Bronchial epithelial cell (primary cell): ENCODE measurements around the gene TPST1. TPM values are rescaled to one million over a fixed set of nuclear protein-coding genes. Genes with fewer than 3 reads are reported as not detected.

Experiments
- DNase-seq: peaks from one replicate; pipeline ENCODE4 v3.0.0-alpha.2; 2010; ENCODE audit warnings: low read depth
- FAIRE-seq: peaks from 2 replicates; lab custom pipeline; 2011; peaks lifted over from hg19 to GRCh38; lab: Jason Lieb, UNC
- H3K27me3 ChIP-seq: 2 replicates; pipeline ENCODE4 v1.5.1; 2011; ENCODE audit warnings: low read length; ENCODE audit not compliant: control insufficient read depth, insufficient read depth
- H3K36me3 ChIP-seq: 2 replicates; pipeline ENCODE4 v1.5.1; 2011; ENCODE audit warnings: low read length; ENCODE audit not compliant: control insufficient read depth, insufficient read depth
- H3K4me3 ChIP-seq: 2 replicates; pipeline ENCODE4 v1.5.1; 2011; ENCODE audit warnings: mild to moderate bottlenecking, low read depth, low read length, control low read depth
- CTCF ChIP-seq: IDR thresholded peaks from 2 replicates; pipeline ENCODE4 v1.5.1; 2011; ENCODE audit warnings: mild to moderate bottlenecking, moderate library complexity, low read length, control low read depth, inconsistent platforms; ENCODE audit not compliant: insufficient read depth, severe bottlenecking
- total RNA-seq: library from RNA; depleted of rRNA; stranded (reverse); fragments of >200 nt; gene quantifications from 2 replicates; pipeline ENCODE4 v1.2.1, GENCODE V29; 2014

The TPST1 gene
- total RNA-seq, 1 donor from 2014 or later: 24.7 TPM

GRCh38 chr7:66307591-66308215, 102.6 kb downstream of the TPST1 start:
- FAIRE-seq (no peak), DNase-seq (peak; percentile 34)
- no peak for TF ChIP-seq CTCF
- H3K36me3 ChIP-seq: no peaks in the 10 kb centered on the region
- no peaks in the 10 kb centered on the region for H3K27me3 ChIP-seq
- H3K4me3 ChIP-seq: no peak overlapping the region

GRCh38 chr7:66308411-66308810, 103.3 kb downstream of the TPST1 start:
- DNase-seq (no peak), FAIRE-seq (no peak)
- no peak overlapping the region for H3K4me3 ChIP-seq
- no peak for TF ChIP-seq CTCF
- no peaks in the 10 kb centered on the region for H3K27me3 ChIP-seq
- H3K36me3 ChIP-seq: no peaks in the 10 kb centered on the region

GRCh38 chr7:66310620-66311019, 105.5 kb downstream of the TPST1 start:
- no peaks in the 10 kb centered on the region for H3K36me3 ChIP-seq
- no peaks in the 10 kb centered on the region for H3K27me3 ChIP-seq
- FAIRE-seq (no peak), DNase-seq (no peak)
- no peak for TF ChIP-seq CTCF
- H3K4me3 ChIP-seq: no peak overlapping the region

GRCh38 chr7:66313886-66314568, 108.9 kb downstream of the TPST1 start:
- no peak for DNase-seq
- H3K4me3 ChIP-seq: no peak overlapping the region
- no peaks in the 10 kb centered on the region for H3K36me3 ChIP-seq
- TF ChIP-seq CTCF: no peak
- FAIRE-seq: no peak
- H3K27me3 ChIP-seq: no peaks in the 10 kb centered on the region

GRCh38 chr7:66315192-66315591, 110.1 kb downstream of the TPST1 start:
- no peak for TF ChIP-seq CTCF
- Histone ChIP-seq H3K4me3 (no peak overlapping the region), H3K27me3 (no peaks in the 10 kb centered on the region), H3K36me3 (no peaks in the 10 kb centered on the region)
- no peak for FAIRE-seq
- no peak for DNase-seq
